Lower leg skin (tissue), 4 donors: ENCODE results near the gene PPFIA4. TPM values are rescaled to one million over a fixed set of nuclear protein-coding genes. Genes with fewer than 3 reads are reported as not detected.

Experiments used
- DNase-seq, 2 donors: peaks; one replicate each; pipeline ENCODE4 v3.0.0-alpha.2; 2019; ENCODE audit warnings: low spot score in 2 of 2
- H3K4me3 ChIP-seq: fragments of 200-600 bp; sonication (generic); 2 replicates; pipeline ENCODE4 v1.5.1; 2017; ENCODE audit warnings: mild to moderate bottlenecking, low read depth; ENCODE audit not compliant: poor library complexity, severe bottlenecking
- POLR2A ChIP-seq, 2 donors: fragments of 450-650 bp; IDR thresholded peaks; one replicate each; pipeline ENCODE4 v1.6.1; 2016 to 2017; ENCODE audit warnings: antibody characterized with exemption in 2 of 2, mild to moderate bottlenecking in 1 of 2, moderate library complexity in 1 of 2
- WGBS, 2 donors: methylation state at CpG; one replicate each; pipeline ENCODE4 v1.1.5; 2018; 5-methylcytosine and 5-hydroxymethylcytosine counted together
- intact Hi-C: fragments of 100-400 bp; cut with DNase I; formaldehyde crosslinking; loops from one replicate; pipeline ENCODE4 v1.15.0; 2023; ENCODE audit warnings: low total_unique reads
- total RNA-seq, 4 donors: library from RNA; depleted of rRNA; stranded (reverse); fragments of >200 nt; gene quantifications; one replicate each; pipeline ENCODE4 v1.1.0, GENCODE V29; 2016
- TF ChIP-seq, protein P1 (sequence below), 3 donors: fragments of 450-650 bp; IDR thresholded peaks; one replicate each; pipeline ENCODE4 v1.5.1; 2016; ENCODE audit warnings: antibody characterized with exemption in 3 of 3, mild to moderate bottlenecking in 3 of 3, moderate library complexity in 2 of 3

Gene PPFIA4
- total RNA-seq, 4 donors from 2014 or later, result 1.7 to 4.0 (median 2.8) TPM

DNA sequence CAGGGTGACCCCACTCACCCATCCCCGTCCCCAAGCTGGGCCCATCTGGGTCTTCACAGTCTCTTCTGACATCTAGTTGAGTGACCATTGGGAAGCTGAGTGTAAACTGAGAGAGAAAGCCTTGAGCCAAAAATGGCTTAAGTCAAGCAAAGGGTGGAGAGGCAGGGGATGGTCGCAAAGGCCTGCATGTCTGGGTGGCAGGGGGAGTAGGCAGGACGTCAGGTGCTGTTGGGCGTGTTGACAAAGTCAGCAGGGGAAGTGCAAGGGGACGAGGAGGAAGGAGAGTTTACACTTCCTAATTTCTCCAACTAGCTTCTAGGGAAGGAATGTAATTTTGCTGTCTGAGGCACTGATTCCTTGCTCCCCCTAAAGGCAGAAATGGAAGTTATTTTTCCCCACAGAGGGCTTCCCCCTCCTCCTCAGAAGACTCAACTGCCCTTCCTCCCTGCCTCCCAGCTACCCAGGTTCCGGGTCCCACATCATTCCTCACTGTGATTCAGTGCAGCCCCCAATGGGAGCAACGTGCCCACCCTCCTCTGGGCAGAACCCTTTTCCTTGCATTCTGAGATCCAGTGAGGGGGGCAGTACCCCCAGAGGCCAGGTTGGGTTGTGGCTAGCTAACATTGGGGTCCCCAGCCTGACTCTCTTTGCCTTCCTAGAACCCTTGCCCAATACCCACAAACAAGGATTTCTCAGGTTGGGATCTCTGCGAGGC lies 100.0 kb downstream of the PPFIA4 start:
- intact Hi-C loops, result no loop called here
- peak in 1 of 2 donors; percentile 73 for DNase-seq
- TF ChIP-seq POLR2A (IDR thresholded peaks at IDR 0.05), result no peak
- TF ChIP-seq, protein P1, sequence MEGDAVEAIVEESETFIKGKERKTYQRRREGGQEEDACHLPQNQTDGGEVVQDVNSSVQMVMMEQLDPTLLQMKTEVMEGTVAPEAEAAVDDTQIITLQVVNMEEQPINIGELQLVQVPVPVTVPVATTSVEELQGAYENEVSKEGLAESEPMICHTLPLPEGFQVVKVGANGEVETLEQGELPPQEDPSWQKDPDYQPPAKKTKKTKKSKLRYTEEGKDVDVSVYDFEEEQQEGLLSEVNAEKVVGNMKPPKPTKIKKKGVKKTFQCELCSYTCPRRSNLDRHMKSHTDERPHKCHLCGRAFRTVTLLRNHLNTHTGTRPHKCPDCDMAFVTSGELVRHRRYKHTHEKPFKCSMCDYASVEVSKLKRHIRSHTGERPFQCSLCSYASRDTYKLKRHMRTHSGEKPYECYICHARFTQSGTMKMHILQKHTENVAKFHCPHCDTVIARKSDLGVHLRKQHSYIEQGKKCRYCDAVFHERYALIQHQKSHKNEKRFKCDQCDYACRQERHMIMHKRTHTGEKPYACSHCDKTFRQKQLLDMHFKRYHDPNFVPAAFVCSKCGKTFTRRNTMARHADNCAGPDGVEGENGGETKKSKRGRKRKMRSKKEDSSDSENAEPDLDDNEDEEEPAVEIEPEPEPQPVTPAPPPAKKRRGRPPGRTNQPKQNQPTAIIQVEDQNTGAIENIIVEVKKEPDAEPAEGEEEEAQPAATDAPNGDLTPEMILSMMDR (IDR thresholded peaks at IDR 0.05), result no peak
- WGBS, 2 donors, result 39% methylated on average over 8 of the region's 8 CpGs
- no peak overlapping the region for H3K4me3 ChIP-seq

DNA sequence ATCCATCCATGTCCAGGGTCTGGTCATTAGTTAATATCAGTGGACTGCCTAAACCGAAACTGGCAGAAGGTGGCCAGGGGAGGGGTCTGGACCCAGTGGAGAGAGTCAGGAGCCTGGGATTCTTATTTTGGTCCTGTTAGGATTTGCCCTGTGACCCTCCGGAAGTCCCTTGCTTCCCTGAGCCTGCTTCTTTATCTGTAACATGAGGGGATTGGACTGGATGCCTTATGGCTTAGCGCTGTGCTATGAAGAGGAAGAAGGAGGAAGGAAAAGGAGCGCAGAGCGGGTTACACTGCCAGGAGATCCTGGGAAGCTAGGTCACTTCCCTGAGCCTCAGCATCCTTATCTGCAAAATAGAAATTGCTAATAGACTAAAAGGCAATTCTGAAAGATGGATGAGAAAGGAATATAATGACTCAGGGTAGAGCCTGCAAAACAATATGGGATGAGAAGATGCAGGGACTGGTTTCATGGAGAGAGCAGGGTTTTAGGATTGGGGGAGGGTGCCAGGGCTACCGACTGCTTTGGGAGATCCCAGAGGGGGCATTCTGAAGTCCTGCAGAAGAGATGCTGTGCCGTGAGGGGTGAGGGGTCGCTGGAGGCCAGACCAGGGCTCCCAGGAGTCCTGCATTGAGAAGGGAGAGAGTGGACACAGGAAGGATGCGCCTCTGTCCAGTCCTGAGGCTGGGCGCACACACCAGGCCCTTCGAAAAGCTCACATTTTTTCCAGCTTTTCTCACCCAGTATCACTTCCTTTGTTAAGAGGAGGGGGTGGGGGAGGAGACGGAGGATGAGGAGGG lies 100.8 kb downstream of the PPFIA4 start:
- peak in 1 of 2 donors; percentile 53 for DNase-seq
- intact Hi-C loops, result no loop called here
- H3K4me3 ChIP-seq, result no peak overlapping the region
- no peak for TF ChIP-seq POLR2A (IDR thresholded peaks at IDR 0.05)
- TF ChIP-seq, protein P1 (IDR thresholded peaks at IDR 0.05), result no peak
- WGBS, 2 donors, result 24 to 27% methylated on average over 12 of the region's 12 CpGs

DNA sequence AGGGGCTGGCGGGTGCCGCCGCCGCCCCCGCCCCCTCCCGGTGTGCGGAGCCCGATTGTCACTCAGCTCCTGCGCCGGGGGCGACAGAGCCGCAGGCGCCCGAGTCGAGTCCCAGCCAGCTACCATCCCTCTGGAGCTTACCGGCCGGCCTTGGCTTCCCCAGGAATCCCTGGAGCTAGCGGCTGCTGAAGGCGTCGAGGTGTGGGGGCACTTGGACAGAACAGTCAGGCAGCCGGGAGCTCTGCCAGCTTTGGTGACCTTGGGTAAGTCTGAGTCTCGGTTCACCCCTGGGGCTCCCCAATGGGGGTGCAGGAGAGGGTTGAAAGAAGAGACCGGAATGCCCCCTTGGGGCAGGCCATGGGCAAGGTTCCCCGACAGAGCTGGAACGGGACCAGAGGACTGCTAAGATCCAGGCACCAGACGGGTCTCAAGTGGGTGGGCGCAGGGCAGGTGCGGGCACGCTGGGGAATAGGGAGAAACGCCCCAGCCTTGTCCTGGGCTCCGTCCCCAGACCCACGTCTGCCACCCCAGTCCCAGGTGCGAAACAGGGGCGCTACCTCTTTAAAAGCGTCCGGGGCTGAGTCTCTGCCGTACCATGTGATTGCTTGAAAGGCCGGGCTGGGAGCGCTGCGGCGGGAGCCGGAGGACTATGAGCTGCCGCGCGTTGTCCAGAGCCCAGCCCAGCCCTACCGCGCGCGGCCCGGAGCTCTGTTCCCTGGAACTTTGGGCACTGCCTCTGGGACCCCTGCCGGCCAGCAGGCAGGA lies 101.6 kb downstream of the PPFIA4 start, which contains the start of gene ADORA1:
Gene ADORA1, plus strand, starts transcription at position 61 of the 765 bp plus-strand sequence. CDS start 1,116 bp downstream, outside the sequence.
- peak in 1 of 2 donors; percentile 90 for DNase-seq
- 1 to 2% methylated on average over 27 to 41 of the region's 51 CpGs for WGBS, 2 donors
- intact Hi-C loops, result no loop called here
- H3K4me3 ChIP-seq, result no peak within 1 kb of the TSS
- TF ChIP-seq, protein P1 (IDR thresholded peaks at IDR 0.05), result no peak
- TF ChIP-seq POLR2A (IDR thresholded peaks at IDR 0.05), result no peak

DNA sequence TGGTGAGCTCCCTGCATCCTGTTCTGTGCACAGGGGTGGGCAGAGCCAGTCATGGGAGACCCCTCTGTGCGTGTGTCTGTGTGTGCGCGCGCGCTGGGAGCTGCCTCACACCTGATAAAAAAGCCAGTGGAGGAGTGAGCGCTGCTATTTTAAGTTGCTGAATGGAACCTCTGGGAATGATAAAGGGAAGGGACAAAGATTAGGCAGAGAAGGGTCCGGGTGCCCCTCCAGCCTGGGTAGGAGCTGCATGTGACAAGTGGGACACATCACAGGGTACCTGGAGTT lies 102.1 kb downstream of the PPFIA4 start:
- 12 to 25% methylated on average over 7 of the region's 7 CpGs for WGBS, 2 donors
- no peak overlapping the region for H3K4me3 ChIP-seq
- no peak for DNase-seq
- intact Hi-C loops, result no loop called here
- TF ChIP-seq, protein P1 (IDR thresholded peaks at IDR 0.05), result no peak
- no peak for TF ChIP-seq POLR2A (IDR thresholded peaks at IDR 0.05)

Other genes starting within 250 kb of the PPFIA4 start
- 100 to 1,000 TPM in 2 of 4 donors, 10 to 100 TPM in 2; 74.2 to 113 (median 89.2) TPM for gene KDM5B, start 218.1 kb upstream of the PPFIA4 start, total RNA-seq
- gene PCAT6, start 215.5 kb upstream of the PPFIA4 start, total RNA-seq, result 1 to 10 TPM; 3.4 to 5.1 (median 4.3) TPM
- 1 to 10 TPM; 4.0 to 7.9 (median 5.9) TPM for gene RABIF, start 137.3 kb upstream of the PPFIA4 start, total RNA-seq
- 10 to 100 TPM; 11.7 to 15.7 (median 15.0) TPM for gene KLHL12, start 99.3 kb upstream of the PPFIA4 start, total RNA-seq
- 100 to 1,000 TPM; 173 to 189 (median 176) TPM for gene ADIPOR1, start 68.2 kb upstream of the PPFIA4 start, total RNA-seq
- 100 to 1,000 TPM; 170 to 203 (median 188) TPM for gene CYB5R1, start 59.2 kb upstream of the PPFIA4 start, total RNA-seq
- gene TMEM183A, start 19.1 kb upstream of the PPFIA4 start, total RNA-seq, result 10 to 100 TPM; 48.8 to 69.3 (median 61.1) TPM
- not detected for gene MYOG, start 59.5 kb downstream of the PPFIA4 start, total RNA-seq
- 1 to 10 TPM; 1.8 to 7.7 (median 5.3) TPM for gene ADORA1, start 101.2 kb downstream of the PPFIA4 start, total RNA-seq
- not detected for gene MYBPH, start 149.3 kb downstream of the PPFIA4 start, total RNA-seq
- 100 to 1,000 TPM in 2 of 4 donors, 10 to 100 TPM in 2; 80.5 to 188 (median 107) TPM for gene CHI3L1, start 160.2 kb downstream of the PPFIA4 start, total RNA-seq
- gene CHIT1, start 203.2 kb downstream of the PPFIA4 start, total RNA-seq, result 1 to 10 TPM in 1 of 4 donors, under 1 TPM in 1, not detected in 2; 0.61 to 8.3 TPM